Measurements from ENCODE around the gene DGKA.
"Not testable (repeated sequence)": the region's sequence is repeated elsewhere in the genome, so short reads cannot be mapped to it uniquely, and the experiment has no call there.

The DGKA gene

GRCh38 chr12:55969356-55969755, 38.4 kb downstream of the DGKA start:
- no peak for DNase-seq

GRCh38 chr12:55970775-55971174, 39.8 kb downstream of the DGKA start:
- no peak for DNase-seq

GRCh38 chr12:55972042-55972441, 41.1 kb downstream of the DGKA start:
- DNase-seq, result no peak

- DNase-seq, result no peak
Observed at GRCh38 chr12:55972456-55972855, 41.5 kb downstream of the DGKA start.

GRCh38 chr12:55972911-55973598, 42.1 kb downstream of the DGKA start:
- no peak for DNase-seq

GRCh38 chr12:55973599-55974307, 42.8 kb downstream of the DGKA start, which contains the start of gene RAB5B:
RAB5B (plus strand) TSS chr12:55974078; CDS start chr12:55986961, 12,883 bp downstream.
- peak; percentile 94 for DNase-seq

GRCh38 chr12:55974308-55974730, 43.4 kb downstream of the DGKA start:
- DNase-seq, result no peak

- DNase-seq, result no peak
Observed at GRCh38 chr12:55978393-55978792, 47.4 kb downstream of the DGKA start.

GRCh38 chr12:55979069-55979468, 48.1 kb downstream of the DGKA start:
- no peak for DNase-seq

GRCh38 chr12:55981882-55982281, 50.9 kb downstream of the DGKA start:
- DNase-seq, result not testable (repeated sequence)

- DNase-seq, result no peak
Observed at GRCh38 chr12:55982319-55982936, 51.5 kb downstream of the DGKA start.

GRCh38 chr12:55983232-55983842, 52.4 kb downstream of the DGKA start:
- no peak for DNase-seq

GRCh38 chr12:55984861-55985260, 53.9 kb downstream of the DGKA start:
- DNase-seq, result no peak

- DNase-seq, result no peak
Observed at GRCh38 chr12:55985341-55985740, 54.4 kb downstream of the DGKA start.

- not testable (repeated sequence) for DNase-seq
Observed at GRCh38 chr12:55985976-55986375, 55.0 kb downstream of the DGKA start.

- DNase-seq, result no peak
Observed at GRCh38 chr12:55991110-55991509, 60.1 kb downstream of the DGKA start.

- DNase-seq, result no peak
Observed at GRCh38 chr12:55993230-55993853, 62.4 kb downstream of the DGKA start.

- no peak for DNase-seq
Observed at GRCh38 chr12:55995366-55995765, 64.4 kb downstream of the DGKA start.

- peak; percentile 62 for DNase-seq
Observed at GRCh38 chr12:55996201-55996714, 65.3 kb downstream of the DGKA start.

GRCh38 chr12:55996715-55997534, 66.0 kb downstream of the DGKA start, which contains the start of gene SUOX:
SUOX (plus strand) TSS chr12:55997276; CDS start chr12:56002222, 4,946 bp downstream.
- no peak for DNase-seq

- no peak for DNase-seq
Observed at GRCh38 chr12:55997535-55997859, 66.5 kb downstream of the DGKA start.

GRCh38 chr12:55999522-55999921, 68.6 kb downstream of the DGKA start:
- not testable (repeated sequence) for DNase-seq

Measured in activated CD8-positive, alpha-beta memory T cell treated with anti-CD3 and anti-CD28 coated beads, Interleukin-2, amount 50 U/mL, for 4 hours (primary cell).